Measurements from ENCODE around the gene KCNH3.
"Not testable (repeated sequence)": the region's sequence is repeated elsewhere in the genome, so short reads cannot be mapped to it uniquely, and the experiment has no call there.

KCNH3 gene

DNA sequence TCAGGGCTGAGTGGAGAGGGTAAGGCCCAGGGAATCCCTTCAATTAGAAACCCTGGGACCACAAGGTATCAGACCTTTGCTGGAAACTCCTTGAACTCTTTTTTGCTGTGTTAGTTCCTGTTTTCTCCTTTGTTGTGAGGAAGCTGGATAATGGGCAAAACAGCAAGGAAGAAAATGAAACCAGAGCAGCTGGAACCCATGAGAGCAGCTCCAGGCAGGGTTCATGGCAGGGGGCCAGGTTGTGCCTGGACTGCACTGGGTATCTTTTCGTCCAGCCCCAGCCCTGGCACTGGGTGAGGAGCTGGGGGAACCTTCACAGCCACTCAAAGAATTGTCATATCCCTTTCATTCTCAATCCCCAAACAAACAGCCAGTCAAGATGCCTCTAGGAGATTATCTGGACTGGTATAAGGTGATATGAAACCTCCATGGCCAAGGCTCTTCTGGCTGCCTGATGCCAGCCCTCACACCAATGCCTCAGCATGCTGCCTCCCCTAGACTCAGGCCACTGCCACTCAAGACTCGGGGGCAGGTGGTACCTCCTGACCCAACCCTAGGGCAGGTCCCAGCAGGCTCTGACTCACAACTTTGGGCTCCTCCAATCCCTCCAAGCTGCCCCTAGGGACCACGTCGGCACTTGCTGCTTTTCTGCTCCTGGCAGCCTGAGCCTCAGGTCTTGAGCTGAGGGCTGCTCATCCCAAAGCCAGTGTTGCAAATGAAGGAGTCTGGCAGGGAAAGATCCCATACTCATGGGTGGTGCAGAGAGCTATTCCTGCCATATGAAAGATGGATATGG lies 50.1 kb downstream of the KCNH3 start:
- DNase-seq, result no peak

DNA sequence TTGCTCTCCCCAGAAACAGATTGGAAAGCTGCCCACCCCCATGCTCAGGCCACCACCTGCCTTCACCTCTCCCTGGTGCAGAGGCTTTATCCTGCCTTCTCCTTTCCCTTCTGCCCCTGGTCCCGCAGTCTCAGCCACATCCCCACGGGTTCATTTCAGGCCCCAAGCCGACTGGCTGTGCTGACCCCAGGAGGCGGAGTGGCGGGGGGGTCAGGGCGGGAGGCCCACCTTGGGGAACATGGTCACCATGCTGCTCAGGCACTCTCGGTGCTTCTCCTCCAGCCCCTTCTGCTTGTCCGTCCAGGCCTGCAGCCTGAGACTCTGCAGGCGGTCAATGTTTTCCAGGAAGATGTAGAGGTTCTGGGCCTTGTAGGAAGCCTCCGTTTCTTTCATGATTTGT lies 59.7 kb downstream of the KCNH3 start:
- DNase-seq, result no peak

DNA sequence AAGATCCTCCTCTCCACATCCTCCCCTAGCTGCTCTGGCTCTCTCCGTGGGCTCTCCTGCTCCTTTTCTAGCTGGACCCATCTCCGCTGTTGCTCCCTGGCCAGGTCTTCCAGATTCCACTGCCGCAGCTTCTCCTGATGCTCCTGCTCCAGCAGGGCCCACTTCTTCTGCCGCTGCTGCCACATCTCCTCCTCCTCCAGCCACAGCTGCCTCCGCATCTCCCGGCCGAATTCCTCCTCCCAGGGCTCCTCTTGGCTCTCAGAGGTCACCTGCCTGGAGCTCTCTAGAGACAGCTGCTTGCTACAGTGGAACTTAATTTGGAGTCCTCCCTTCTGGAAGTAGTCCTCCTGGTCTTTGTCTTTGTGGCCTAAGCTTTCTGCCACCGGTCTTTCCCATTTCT lies 61.1 kb downstream of the KCNH3 start:
- no peak for DNase-seq

DNA sequence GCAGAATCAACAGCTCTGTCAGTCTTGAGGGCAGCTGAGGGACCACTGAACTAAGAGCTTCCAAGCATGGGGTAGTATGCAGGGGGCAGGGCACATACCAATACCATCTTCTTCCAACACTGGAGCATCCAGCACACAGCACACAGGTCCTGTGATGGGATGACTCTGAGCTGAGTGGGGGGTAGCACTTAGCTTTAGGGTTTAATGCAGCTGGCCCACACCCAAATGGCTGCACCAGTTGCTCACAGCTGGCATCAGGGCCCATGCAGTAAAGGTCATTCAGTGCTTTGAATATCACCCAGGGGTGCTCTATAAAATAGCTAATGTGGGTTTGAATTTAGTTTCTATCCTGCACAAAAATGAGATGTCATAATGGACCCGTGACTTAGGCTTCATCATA lies 64.9 kb downstream of the KCNH3 start:
- DNase-seq, result no peak

DNA sequence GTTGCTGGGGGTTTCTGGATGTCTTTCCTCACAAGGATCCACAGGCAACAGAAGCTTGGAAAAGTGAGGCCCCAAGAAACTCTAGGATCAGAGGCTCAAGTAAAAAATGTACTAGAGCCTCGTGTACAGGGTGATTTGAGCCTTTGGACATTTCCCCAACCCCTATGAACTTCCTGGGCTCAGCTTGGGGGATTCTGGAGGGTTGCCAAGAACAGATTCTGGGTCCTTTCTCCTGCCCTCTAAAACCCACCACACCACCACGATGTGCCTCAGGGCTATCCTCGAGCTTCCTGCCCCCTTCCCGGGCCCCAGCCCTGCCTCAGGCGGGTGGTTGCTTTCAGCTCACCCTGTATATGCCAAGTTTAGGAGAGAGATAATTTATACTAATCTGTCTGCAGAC lies 66.0 kb downstream of the KCNH3 start:
- no peak for DNase-seq

DNA sequence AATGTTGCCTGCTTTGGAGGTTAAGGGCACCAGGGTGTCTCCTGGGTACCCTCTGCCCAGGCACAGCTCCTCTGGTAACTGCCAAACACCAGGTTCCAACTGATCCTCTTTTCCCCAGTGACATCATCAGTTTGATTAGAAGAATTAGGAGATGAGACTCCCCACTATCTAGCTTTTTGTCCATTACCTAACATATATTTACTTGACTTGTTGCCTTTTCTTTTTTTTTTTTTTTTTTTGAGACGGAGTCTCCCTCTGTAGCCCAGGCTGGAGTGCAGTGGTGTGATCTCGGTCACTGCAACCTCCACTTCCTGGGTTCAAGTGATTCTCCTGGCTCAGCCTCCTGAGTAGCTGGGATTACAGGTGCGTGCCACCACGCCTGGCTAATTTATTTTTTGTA lies 66.7 kb downstream of the KCNH3 start, which contains the start of gene FAM186B:
TSS of gene FAM186B (minus strand) at position 101 of the 400 bp plus-strand sequence. CDS start 162 bp downstream, outside the sequence.
- not testable (repeated sequence) for DNase-seq
